Epithelial cell of prostate (primary cell): ENCODE results near the gene SEC23A.
"Not testable (repeated sequence)": the region's sequence is repeated elsewhere in the genome, so short reads cannot be mapped to it uniquely, and the experiment has no call there.

Experiments
- DNase-seq: peaks from one replicate; pipeline ENCODE4 v3.0.0-alpha.2; 2011; ENCODE audit warnings: low read depth, low spot score
- H3K27ac ChIP-seq: fragments of 450-650 bp; 2 replicates; pipeline ENCODE4 v1.5.1; 2017; ENCODE audit warnings: mild to moderate bottlenecking

Gene SEC23A

GRCh38 chr14:39034481-39035296 lies 68.3 kb downstream of the SEC23A start:
- DNase-seq, result no peak
- no peak overlapping the region for H3K27ac ChIP-seq

- H3K27ac ChIP-seq, result no peak overlapping the region
- no peak for DNase-seq
Observed at GRCh38 chr14:39033371-39033770, 69.7 kb downstream of the SEC23A start.

- H3K27ac ChIP-seq, result no peak overlapping the region
Observed at GRCh38 chr14:39030209-39030608, 72.8 kb downstream of the SEC23A start.

GRCh38 chr14:39029789-39030188 lies 73.2 kb downstream of the SEC23A start:
- H3K27ac ChIP-seq, result no peak overlapping the region
- DNase-seq, result no peak

More at GRCh38 chr14:39030209-39030608, 72.8 kb downstream of the SEC23A start:
- DNase-seq, result no peak

GRCh38 chr14:39028620-39029019 lies 74.4 kb downstream of the SEC23A start:
- no peak for DNase-seq
- H3K27ac ChIP-seq, result no peak overlapping the region

GRCh38 chr14:39025810-39026627 lies 77.0 kb downstream of the SEC23A start:
- no peak for DNase-seq
- H3K27ac ChIP-seq, result no peak overlapping the region

GRCh38 chr14:39025250-39025809 lies 77.7 kb downstream of the SEC23A start:
- no peak overlapping the region for H3K27ac ChIP-seq
- DNase-seq, result no peak

- DNase-seq, result no peak
- H3K27ac ChIP-seq, result no peak overlapping the region
Observed at GRCh38 chr14:39023939-39024871, 78.8 kb downstream of the SEC23A start.

GRCh38 chr14:39017096-39018016 lies 85.7 kb downstream of the SEC23A start:
- not testable (repeated sequence) for H3K27ac ChIP-seq, DNase-seq

- no peak overlapping the region for H3K27ac ChIP-seq
- DNase-seq, result no peak
Observed at GRCh38 chr14:39016733-39017095, 86.3 kb downstream of the SEC23A start.

GRCh38 chr14:39015964-39016577 lies 87.0 kb downstream of the SEC23A start:
- no peak overlapping the region for H3K27ac ChIP-seq
- DNase-seq, result no peak

GRCh38 chr14:39015360-39015961 lies 87.6 kb downstream of the SEC23A start:
- DNase-seq, result no peak
- no peak overlapping the region for H3K27ac ChIP-seq

GRCh38 chr14:39014460-39014859 lies 88.6 kb downstream of the SEC23A start:
- no peak for DNase-seq
- no peak overlapping the region for H3K27ac ChIP-seq

- not testable (repeated sequence) for DNase-seq, H3K27ac ChIP-seq
Observed at GRCh38 chr14:39008965-39009364, 94.1 kb downstream of the SEC23A start.

- H3K27ac ChIP-seq, result no peak overlapping the region
- DNase-seq, result no peak
Observed at GRCh38 chr14:39006721-39007410, 96.2 kb downstream of the SEC23A start.

GRCh38 chr14:39005044-39005880 lies 97.8 kb downstream of the SEC23A start:
- no peak overlapping the region for H3K27ac ChIP-seq
- no peak for DNase-seq

GRCh38 chr14:38999949-39000348 lies 103.1 kb downstream of the SEC23A start:
- no peak for DNase-seq
- no peak overlapping the region for H3K27ac ChIP-seq
